Neural progenitor cell (in vitro differentiated cells): Measurements from ENCODE around the gene CAPSL. TPM values are rescaled to one million over a fixed set of nuclear protein-coding genes. Genes with fewer than 3 reads are reported as not detected.

Experiments
- DNase-seq: peaks from one replicate; pipeline ENCODE4 v3.0.0-alpha.2; 2016; ENCODE audit warnings: low spot score
- H2AFZ ChIP-seq: fragments of 200-600 bp; sonication (generic); replicated peaks from 2 replicates; pipeline ENCODE4 v1.6.1; 2016; ENCODE audit warnings: antibody characterized with exemption
- H3F3A ChIP-seq: fragments of 200-600 bp; sonication (generic); 2 replicates; pipeline ENCODE4 v1.6.1; 2016; ENCODE audit warnings: antibody characterized with exemption, low read depth
- H3K27ac ChIP-seq: fragments of 200-600 bp; sonication (generic); 2 replicates; pipeline ENCODE4 v1.5.1; 2016; ENCODE audit warnings: mild to moderate bottlenecking
- H3K27me3 ChIP-seq: fragments of 200-600 bp; sonication (generic); 2 replicates; pipeline ENCODE4 v1.6.1; 2016; ENCODE audit warnings: mild to moderate bottlenecking, moderate library complexity
- H3K36me3 ChIP-seq: fragments of 200-600 bp; sonication (generic); 2 replicates; pipeline ENCODE4 v1.5.1; 2016
- H3K4me1 ChIP-seq: fragments of 200-600 bp; sonication (generic); 2 replicates; pipeline ENCODE4 v1.6.1; 2016; ENCODE audit warnings: mixed run types
- H3K4me2 ChIP-seq: fragments of 200-600 bp; sonication (generic); 2 replicates; pipeline ENCODE4 v1.6.1; 2016
- H3K4me3 ChIP-seq: fragments of 200-600 bp; sonication (generic); 2 replicates; pipeline ENCODE4 v1.5.1; 2016
- H3K79me2 ChIP-seq: fragments of 200-600 bp; sonication (generic); 2 replicates; pipeline ENCODE4 v1.6.1; 2016; ENCODE audit warnings: low read depth
- H3K9ac ChIP-seq: fragments of 200-600 bp; sonication (generic); 2 replicates; pipeline ENCODE4 v1.6.1; 2016
- H3K9me3 ChIP-seq: fragments of 200-600 bp; sonication (generic); 2 replicates; pipeline ENCODE4 v1.5.1; 2016; ENCODE audit warnings: low read depth
- H4K20me1 ChIP-seq: fragments of 200-600 bp; sonication (generic); 2 replicates; pipeline ENCODE4 v1.6.1; 2016; ENCODE audit warnings: low read depth
- H3K27ac Mint-ChIP-seq: 3 replicates; pipeline ENCODE4 v1.8.0; 2021; ENCODE audit warnings: mixed read lengths
- H3K27me3 Mint-ChIP-seq: 2 replicates; pipeline ENCODE4 v1.8.0; 2022; ENCODE audit warnings: low read depth, mild to moderate bottlenecking, inconsistent platforms, moderate library complexity, mixed read lengths; ENCODE audit not compliant: insufficient read depth
- H3K36me3 Mint-ChIP-seq: 3 replicates; pipeline ENCODE4 v1.8.0; 2021; ENCODE audit warnings: mixed read lengths
- H3K4me1 Mint-ChIP-seq: 3 replicates; pipeline ENCODE4 v1.8.0; 2021; ENCODE audit warnings: mixed read lengths
- H3K4me3 Mint-ChIP-seq: 3 replicates; pipeline ENCODE4 v1.8.0; 2021; ENCODE audit warnings: mild to moderate bottlenecking, moderate library complexity, mixed read lengths
- H3K9me3 Mint-ChIP-seq: 3 replicates; pipeline ENCODE4 v1.8.0; 2020; ENCODE audit warnings: mixed read lengths
- CTCF ChIP-seq: fragments of 200-600 bp; sonication (generic); IDR thresholded peaks from 2 replicates; pipeline ENCODE4 v1.5.1; 2017; ENCODE audit warnings: antibody characterized with exemption, mild to moderate bottlenecking
- EZH2 ChIP-seq: fragments of 200-600 bp; sonication (generic); IDR thresholded peaks from 2 replicates; pipeline ENCODE4 v1.6.1; 2017; ENCODE audit warnings: antibody characterized with exemption, mild to moderate bottlenecking, moderate library complexity
- EZH2phosphoT487 ChIP-seq: fragments of 200-600 bp; sonication (generic); IDR thresholded peaks from 2 replicates; pipeline ENCODE4 v1.6.1; 2017; ENCODE audit warnings: antibody characterized with exemption
- total RNA-seq: library from RNA; depleted of rRNA; stranded (reverse); fragments of >200 nt; gene quantifications from 2 replicates; pipeline ENCODE4 v1.2.3, GENCODE V29; 2015; ENCODE audit warnings: low replicate concordance

CAPSL gene
- total RNA-seq, 1 donor from 2014 or later = 0.15 TPM

GRCh38 chr5:35890021-35891020 lies 48.1 kb downstream of the CAPSL start:
- Mint-ChIP-seq H3K27ac (no peak overlapping the region), H3K27me3 (no peaks in the 10 kb centered on the region), H3K9me3 (no peaks in the 10 kb centered on the region), H3K4me1 (no peaks in the 10 kb centered on the region), H3K36me3 (no peaks in the 10 kb centered on the region), H3K4me3 (no peak overlapping the region)
- H3K27ac ChIP-seq = no peak overlapping the region
- no peak for DNase-seq
- no peaks in the 10 kb centered on the region for H3K79me2 ChIP-seq
- no peak overlapping the region for H3K4me2 ChIP-seq
- no peak overlapping the region for H3K4me3 ChIP-seq
- no peaks in the 10 kb centered on the region for H3K36me3 ChIP-seq
- TF ChIP-seq CTCF (no peak), EZH2phosphoT487 (no peak), EZH2 (no peak)
- H3K9me3 ChIP-seq = no peaks in the 10 kb centered on the region
- H4K20me1 ChIP-seq = no peaks in the 10 kb centered on the region
- H2AFZ ChIP-seq = no peak overlapping the region
- no peaks in the 10 kb centered on the region for H3K27me3 ChIP-seq
- no peak overlapping the region for H3K9ac ChIP-seq
- H3K4me1 ChIP-seq = no peaks in the 10 kb centered on the region
- no peaks in the 10 kb centered on the region for H3F3A ChIP-seq

GRCh38 chr5:35887321-35888100 lies 50.9 kb downstream of the CAPSL start:
- no peaks in the 10 kb centered on the region for H3F3A ChIP-seq
- H3K27me3 ChIP-seq = no peaks in the 10 kb centered on the region
- no peaks in the 10 kb centered on the region for H3K36me3 Mint-ChIP-seq
- H3K27ac Mint-ChIP-seq = no peak overlapping the region
- no peaks in the 10 kb centered on the region for H4K20me1 ChIP-seq
- H2AFZ ChIP-seq = peak overlapping the region; percentile 69
- DNase-seq = no peak
- no peak for TF ChIP-seq CTCF
- TF ChIP-seq EZH2 = no peak
- TF ChIP-seq EZH2phosphoT487 = no peak
- no peak overlapping the region for H3K27ac ChIP-seq
- no peaks in the 10 kb centered on the region for H3K79me2 ChIP-seq
- no peaks in the 10 kb centered on the region for H3K27me3 Mint-ChIP-seq
- H3K9me3 ChIP-seq = no peaks in the 10 kb centered on the region
- H3K4me1 Mint-ChIP-seq = no peaks in the 10 kb centered on the region
- H3K4me1 ChIP-seq = no peaks in the 10 kb centered on the region
- H3K4me2 ChIP-seq = no peak overlapping the region
- H3K36me3 ChIP-seq = no peaks in the 10 kb centered on the region
- H3K9ac ChIP-seq = no peak overlapping the region
- H3K4me3 Mint-ChIP-seq = no peak overlapping the region
- no peak overlapping the region for H3K4me3 ChIP-seq
- H3K9me3 Mint-ChIP-seq = no peaks in the 10 kb centered on the region

GRCh38 chr5:35886381-35886780 lies 52.0 kb downstream of the CAPSL start:
- Histone ChIP-seq H2AFZ (no peak overlapping the region), H3K36me3 (no peaks in the 10 kb centered on the region), H3K4me2 (no peak overlapping the region), H3F3A (no peaks in the 10 kb centered on the region), H3K4me3 (no peak overlapping the region), H3K4me1 (no peaks in the 10 kb centered on the region), H3K27ac (no peak overlapping the region), H3K9me3 (no peaks in the 10 kb centered on the region), H4K20me1 (no peaks in the 10 kb centered on the region), H3K9ac (no peak overlapping the region), H3K27me3 (no peaks in the 10 kb centered on the region), H3K79me2 (no peaks in the 10 kb centered on the region)
- no peaks in the 10 kb centered on the region for H3K9me3 Mint-ChIP-seq
- H3K4me1 Mint-ChIP-seq = no peaks in the 10 kb centered on the region
- no peak for DNase-seq
- no peaks in the 10 kb centered on the region for H3K36me3 Mint-ChIP-seq
- TF ChIP-seq EZH2 = no peak
- no peak for TF ChIP-seq CTCF
- TF ChIP-seq EZH2phosphoT487 = no peak
- H3K4me3 Mint-ChIP-seq = no peak overlapping the region
- no peak overlapping the region for H3K27ac Mint-ChIP-seq
- no peaks in the 10 kb centered on the region for H3K27me3 Mint-ChIP-seq
